GM19397 (cell line): Measurements from ENCODE around the gene GIGYF1.
A peak's percentile ranks its signal among the peaks of the same experiment; 100 is the strongest.
"Not testable (repeated sequence)": the region's sequence is repeated elsewhere in the genome, so short reads cannot be mapped to it uniquely, and the experiment has no call there.

Source experiments
- ATAC-seq: cut with Tn5 transposase; IDR thresholded peaks from one replicate; pipeline ENCODE4 v1.9.1; 2021; ENCODE audit warnings: mild to moderate bottlenecking, moderate library complexity; ENCODE audit not compliant: unreplicated experiment

Gene GIGYF1

GRCh38 chr7:100694098-100694745 is at the start of gene GIGYF1:
GIGYF1 (minus strand) TSS chr7:100694250; CDS start chr7:100688238, 6,012 bp downstream.
- ATAC-seq: peak; percentile 53

GRCh38 chr7:100739934-100740333 is 45.9 kb upstream of the GIGYF1 start:
- no peak for ATAC-seq

GRCh38 chr7:100736671-100737070 is 42.6 kb upstream of the GIGYF1 start:
- no peak for ATAC-seq

GRCh38 chr7:100735730-100736129 is 41.7 kb upstream of the GIGYF1 start:
- ATAC-seq: no peak

GRCh38 chr7:100731937-100732636 is 38.0 kb upstream of the GIGYF1 start:
- no peak for ATAC-seq

GRCh38 chr7:100730136-100730800 is 36.2 kb upstream of the GIGYF1 start:
- no peak for ATAC-seq

GRCh38 chr7:100728196-100728595 is 34.1 kb upstream of the GIGYF1 start:
- no peak for ATAC-seq

GRCh38 chr7:100726996-100727761 is 33.1 kb upstream of the GIGYF1 start:
- no peak for ATAC-seq

- ATAC-seq: not testable (repeated sequence)
Measured at GRCh38 chr7:100724364-100724763, 30.3 kb upstream of the GIGYF1 start.

- no peak for ATAC-seq
Measured at GRCh38 chr7:100723732-100724275, 29.8 kb upstream of the GIGYF1 start.

GRCh38 chr7:100722480-100723212 is 28.6 kb upstream of the GIGYF1 start:
- no peak for ATAC-seq

GRCh38 chr7:100721505-100721812 is 27.4 kb upstream of the GIGYF1 start:
- no peak for ATAC-seq

- ATAC-seq: no peak
Measured at GRCh38 chr7:100720671-100721504, 26.8 kb upstream of the GIGYF1 start.

- no peak for ATAC-seq
Measured at GRCh38 chr7:100720279-100720670, 26.2 kb upstream of the GIGYF1 start, which contains the start of gene EPO. EPO (plus strand) TSS chr7:100720468; CDS start chr7:100720981, 513 bp downstream.

- no peak for ATAC-seq
Measured at GRCh38 chr7:100719523-100720278, 25.7 kb upstream of the GIGYF1 start.

- ATAC-seq: not testable (repeated sequence)
Measured at GRCh38 chr7:100717073-100717472, 23.0 kb upstream of the GIGYF1 start.

GRCh38 chr7:100714725-100715124 is 20.7 kb upstream of the GIGYF1 start:
- ATAC-seq: no peak

- ATAC-seq: no peak
Measured at GRCh38 chr7:100711369-100711768, 17.3 kb upstream of the GIGYF1 start.

GRCh38 chr7:100710452-100710851 is 16.4 kb upstream of the GIGYF1 start:
- ATAC-seq: no peak
